IMR-90 (cell line): Measurements from ENCODE around the gene ZDHHC1.
A peak's percentile ranks its signal among the peaks of the same experiment; 100 is the strongest.

Experiments used
- CEBPB ChIP-seq: IDR thresholded peaks from 2 replicates; pipeline ENCODE4 v1.6.1; 2012; ENCODE audit warnings: low read depth, low read length, improper control_type of control experiment
- ELK1 ChIP-seq: fragments of 150-350 bp; IDR thresholded peaks from 2 replicates; pipeline ENCODE4 v1.6.1; 2016; ENCODE audit warnings: low read depth, mild to moderate bottlenecking, low read length, moderate library complexity, borderline replicate concordance
- SMC3 ChIP-seq: fragments of 150-350 bp; IDR thresholded peaks from 2 replicates; pipeline ENCODE4 v1.6.1; 2016; ENCODE audit warnings: low read depth, mild to moderate bottlenecking, antibody characterized with exemption, low read length, moderate library complexity

DNA sequence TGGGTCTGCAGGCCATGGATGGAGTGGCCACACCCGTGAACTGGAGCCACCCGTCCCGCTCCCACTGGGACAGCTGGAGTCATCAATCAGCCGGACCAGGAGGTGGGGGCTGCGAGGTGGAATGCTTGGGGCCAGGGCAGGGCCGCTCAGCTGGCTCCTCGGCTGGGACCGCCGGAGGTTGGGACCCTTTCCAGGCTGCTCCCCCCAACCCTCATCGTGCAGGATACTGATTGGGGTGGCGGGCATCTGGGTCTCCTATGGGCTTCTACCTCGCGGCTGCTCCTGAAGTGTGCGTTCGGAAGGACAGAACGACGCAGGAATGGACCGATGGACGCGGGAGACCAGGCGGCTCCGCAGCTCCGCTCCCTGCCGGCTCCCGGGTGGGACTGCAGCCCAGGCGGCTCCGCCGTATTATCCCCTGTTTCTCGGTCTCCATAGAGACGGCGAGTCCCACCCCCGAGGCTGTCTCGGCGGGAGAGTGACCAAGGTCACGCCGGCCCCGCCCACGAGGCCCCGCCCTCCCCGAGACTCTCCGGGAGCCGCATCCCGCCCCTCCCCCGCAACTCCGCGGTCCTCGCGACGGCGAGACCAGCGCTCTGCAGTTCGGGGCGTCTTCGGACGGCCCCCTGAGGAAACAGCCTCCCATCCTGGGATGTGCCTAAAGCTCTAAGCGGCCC, 23.0 kb downstream of the ZDHHC1 start, which contains the start of gene TPPP3:
- TF ChIP-seq CEBPB (no peak), SMC3 (peak; percentile 68), ELK1 (no peak)
